ENCODE results near the gene ANO5. TPM values are rescaled to one million over a fixed set of nuclear protein-coding genes. Genes with fewer than 3 reads are reported as not detected.

Gene ANO5
- total RNA-seq, 4 donors from 2014 or later, result 1.7 to 11.9 (median 3.2) TPM

DNA sequence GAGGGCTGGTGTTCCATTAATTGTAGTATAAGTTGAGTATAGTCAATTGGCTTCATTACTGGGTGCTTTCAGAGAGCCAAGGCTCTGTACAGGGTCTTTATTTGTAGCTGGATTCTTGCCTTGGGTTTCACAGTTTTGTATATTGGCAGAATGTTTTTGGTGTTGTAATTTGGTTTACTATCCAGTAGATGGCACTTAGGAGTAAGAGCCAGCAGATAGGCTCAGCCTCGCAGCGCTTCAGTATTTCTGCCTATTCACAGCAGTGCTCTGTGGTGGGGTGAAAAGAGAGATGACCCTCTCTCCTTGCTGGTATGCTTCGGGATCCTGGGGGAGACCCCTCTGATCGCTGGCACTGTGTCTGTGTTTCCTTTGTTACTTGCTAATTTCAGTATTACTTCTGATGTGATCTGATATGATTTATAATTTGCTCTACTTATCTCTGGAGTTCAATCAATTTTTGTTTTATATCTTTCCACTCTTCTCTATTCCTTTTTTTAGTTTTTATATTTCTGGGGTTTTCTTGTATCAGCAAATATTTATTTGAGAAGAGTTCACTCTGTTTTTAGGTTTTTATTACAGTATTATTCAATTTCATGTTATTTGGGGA lies 52.2 kb downstream of the ANO5 start:
- TF ChIP-seq, protein P1, sequence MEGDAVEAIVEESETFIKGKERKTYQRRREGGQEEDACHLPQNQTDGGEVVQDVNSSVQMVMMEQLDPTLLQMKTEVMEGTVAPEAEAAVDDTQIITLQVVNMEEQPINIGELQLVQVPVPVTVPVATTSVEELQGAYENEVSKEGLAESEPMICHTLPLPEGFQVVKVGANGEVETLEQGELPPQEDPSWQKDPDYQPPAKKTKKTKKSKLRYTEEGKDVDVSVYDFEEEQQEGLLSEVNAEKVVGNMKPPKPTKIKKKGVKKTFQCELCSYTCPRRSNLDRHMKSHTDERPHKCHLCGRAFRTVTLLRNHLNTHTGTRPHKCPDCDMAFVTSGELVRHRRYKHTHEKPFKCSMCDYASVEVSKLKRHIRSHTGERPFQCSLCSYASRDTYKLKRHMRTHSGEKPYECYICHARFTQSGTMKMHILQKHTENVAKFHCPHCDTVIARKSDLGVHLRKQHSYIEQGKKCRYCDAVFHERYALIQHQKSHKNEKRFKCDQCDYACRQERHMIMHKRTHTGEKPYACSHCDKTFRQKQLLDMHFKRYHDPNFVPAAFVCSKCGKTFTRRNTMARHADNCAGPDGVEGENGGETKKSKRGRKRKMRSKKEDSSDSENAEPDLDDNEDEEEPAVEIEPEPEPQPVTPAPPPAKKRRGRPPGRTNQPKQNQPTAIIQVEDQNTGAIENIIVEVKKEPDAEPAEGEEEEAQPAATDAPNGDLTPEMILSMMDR (IDR thresholded peaks at IDR 0.05; ENCODE audit: low read depth), result no peak

DNA sequence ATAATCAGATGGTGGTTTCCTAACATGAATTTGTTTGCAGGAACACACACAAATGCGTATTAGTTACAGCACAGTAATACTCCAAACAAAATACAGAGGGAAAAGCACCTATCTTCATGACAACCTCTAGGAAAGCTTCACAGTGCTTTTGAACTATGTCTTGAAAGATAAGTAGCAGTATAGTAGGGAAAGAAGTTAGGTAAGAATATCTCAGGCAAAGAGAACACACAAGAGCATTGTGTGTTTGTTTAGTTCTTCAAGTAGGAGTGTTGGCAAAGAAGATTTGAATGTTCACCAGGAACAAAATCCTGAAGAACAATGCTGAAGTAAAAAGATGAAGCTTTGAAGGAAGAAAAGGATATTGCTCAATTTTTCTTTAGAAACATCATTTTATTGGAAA lies 54.1 kb downstream of the ANO5 start:
- TF ChIP-seq, protein P1 (IDR thresholded peaks at IDR 0.05; ENCODE audit: low read depth), result no peak

DNA sequence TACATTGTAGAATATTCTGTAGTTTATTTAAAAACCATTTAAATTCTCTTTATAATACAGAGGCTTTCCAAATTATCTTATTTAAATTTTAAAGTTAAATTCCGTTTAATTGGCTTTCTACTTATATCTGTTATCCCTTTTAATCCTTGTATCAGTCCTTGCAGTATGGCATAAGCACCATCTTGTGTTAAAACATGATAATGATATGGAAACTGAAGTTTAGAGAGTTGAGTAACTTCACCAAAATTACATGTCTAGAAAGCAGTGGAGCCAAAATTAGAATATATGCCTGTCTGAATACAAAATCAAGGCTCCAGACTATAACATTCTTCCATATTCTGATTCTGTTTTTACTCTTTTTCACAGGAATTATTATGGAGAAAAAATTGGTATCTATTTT lies 57.0 kb downstream of the ANO5 start:
- TF ChIP-seq, protein P1 (IDR thresholded peaks at IDR 0.05; ENCODE audit: low read depth), result no peak

DNA sequence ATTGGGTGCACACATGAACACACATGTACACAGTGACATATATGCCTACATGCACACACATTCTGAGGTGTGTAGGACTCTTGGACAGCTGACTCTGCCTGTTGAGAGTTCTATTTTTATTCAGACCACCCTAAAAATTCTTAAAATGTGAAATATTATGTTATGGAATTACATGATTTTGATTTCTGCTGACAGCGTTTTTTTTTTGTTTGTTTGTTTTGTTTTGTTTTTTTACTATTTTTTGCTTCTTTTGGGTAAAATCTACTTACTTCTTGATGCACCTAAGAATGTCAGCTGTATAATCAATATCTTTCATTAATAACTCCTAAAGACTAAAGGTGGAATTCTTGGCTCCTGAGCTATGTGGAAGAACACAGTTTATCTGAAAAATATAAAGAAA lies 64.0 kb downstream of the ANO5 start:
- TF ChIP-seq, protein P1 (IDR thresholded peaks at IDR 0.05; ENCODE audit: low read depth), result no peak

DNA sequence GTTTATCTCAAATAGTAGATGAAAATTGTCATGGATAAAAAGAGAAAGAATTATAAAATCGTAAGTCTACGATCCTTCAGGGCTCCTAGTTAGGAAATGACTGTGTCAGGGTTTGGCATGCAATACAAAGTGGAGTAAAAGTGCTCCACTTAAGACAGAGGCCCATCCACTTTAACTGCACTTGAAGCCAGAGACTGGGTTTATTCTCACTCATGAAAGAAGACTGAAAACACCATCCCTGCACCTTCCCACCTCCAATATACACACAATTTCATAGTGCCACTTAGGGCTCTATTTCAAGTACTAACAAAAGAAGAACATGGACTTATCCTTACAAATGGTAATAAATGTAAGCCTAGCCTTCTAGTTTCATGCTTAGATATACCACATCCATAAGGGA lies 70.7 kb downstream of the ANO5 start:
- TF ChIP-seq, protein P1 (IDR thresholded peaks at IDR 0.05; ENCODE audit: low read depth), result no peak

DNA sequence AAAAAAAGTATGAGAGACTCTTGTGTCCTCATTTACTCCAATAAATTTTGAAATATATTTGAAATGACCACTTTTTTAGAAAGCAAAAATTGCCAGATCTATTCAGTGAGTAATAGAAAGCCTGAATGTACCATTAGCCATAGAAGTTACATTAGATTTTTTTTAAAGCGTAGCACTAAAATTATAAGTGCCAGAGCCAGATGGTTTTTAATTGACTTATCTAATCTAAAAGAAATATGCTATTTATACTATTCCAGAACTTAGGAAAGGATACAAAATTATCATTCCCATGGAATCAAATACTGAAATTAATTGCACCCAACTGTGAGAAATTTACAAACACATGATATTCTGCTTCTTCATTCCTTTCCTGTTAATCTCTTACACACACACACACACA lies 80.9 kb downstream of the ANO5 start:
- TF ChIP-seq, protein P1 (IDR thresholded peaks at IDR 0.05; ENCODE audit: low read depth), result no peak

DNA sequence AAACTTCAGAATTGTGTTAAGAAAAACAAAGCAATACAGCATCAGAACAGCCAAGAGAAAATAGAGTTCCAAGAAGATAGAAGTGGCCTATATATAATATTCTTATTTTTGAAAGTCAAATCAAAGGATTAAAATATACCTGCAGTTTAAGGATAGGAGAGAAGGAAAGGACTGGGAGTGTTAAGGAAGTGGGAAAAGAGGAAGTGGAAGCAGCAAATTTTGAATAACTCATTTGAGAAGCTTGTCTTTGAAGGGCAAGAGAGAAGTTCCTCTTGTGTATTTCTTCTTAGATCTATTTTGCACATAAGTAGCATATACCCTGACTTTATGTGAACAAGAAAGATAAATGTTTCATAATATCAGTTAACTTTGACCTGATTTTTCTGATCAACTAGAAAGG lies 82.7 kb downstream of the ANO5 start:
- TF ChIP-seq, protein P1 (IDR thresholded peaks at IDR 0.05; ENCODE audit: low read depth), result no peak
